HCT116 (cell line): ENCODE data around the gene SAMD4A. TPM values are rescaled to one million over a fixed set of nuclear protein-coding genes. Genes with fewer than 3 reads are reported as not detected.

ENCODE experiments used
- ATAC-seq: fragments of 200-7000 bp; cut with Tn5 transposase; 2 replicates; pipeline ENCODE4 v1.9.1; 2020; ENCODE audit warnings: mild to moderate bottlenecking, moderate library complexity
- BruUV-seq: library from RNA; stranded (reverse); fragments of 400-500 nt; replicated peaks from 2 replicates; lab custom pipeline; 2021; lab: Mats Ljungman, UMichigan
- CTCF ChIA-PET: fragments of 300-600 bp; sonication (Branson Sonifier 250); formaldehyde crosslinking; loops from one replicate; lab custom pipeline; 2021; ENCODE audit warnings: antibody characterized with exemption; lab: Charles Lee
- POLR2A ChIA-PET: fragments of 300-600, 350-600 bp; sonication (Branson Sonifier 250); formaldehyde crosslinking; loops from one replicate; lab custom pipeline; 2021; ENCODE audit warnings: antibody characterized with exemption; lab: Charles Lee
- RAD21 ChIA-PET, 2 experiments: fragments of 300-600 bp; sonication (Branson Sonifier 250); formaldehyde crosslinking; loops; one replicate each; lab custom pipeline; 2023; ENCODE audit warnings: low total read pairs in 2 of 2; ENCODE audit not compliant: uncharacterized antibody in 2 of 2, unreplicated experiment in 2 of 2, low non-redundant PET in 1 of 2; lab: Charles Lee
- DNase-seq: peaks from one replicate; pipeline ENCODE4 v3.0.0-alpha.2; 2010; ENCODE audit warnings: low read depth, low spot score
- H2AFZ ChIP-seq: fragments of 200-600 bp; shearing (Covaris generic), sonication (generic); 2 replicates; pipeline ENCODE4 v1.6.1; 2017; ENCODE audit warnings: low read depth, mixed run types, mixed read lengths, antibody characterized with exemption, low read length; ENCODE audit not compliant: poor library complexity, severe bottlenecking
- H3K27ac ChIP-seq: 2 replicates; pipeline ENCODE4 v1.5.1; 2012; ENCODE audit warnings: low read depth, low read length
- H3K27me3 ChIP-seq: fragments of 200-600 bp; sonication (generic); 2 replicates; pipeline ENCODE4 v1.6.1; 2016; ENCODE audit warnings: mixed run types, low read length, mixed read lengths; ENCODE audit not compliant: insufficient read depth
- H3K36me3 ChIP-seq, 2 experiments: fragments of 200-500 bp in 1 of 2; fragments of 200-600 bp in 1 of 2; sonication (Bioruptor generic) in 1 of 2; sonication (generic) in 1 of 2; 2 replicates each; pipeline versions ENCODE4 v1.5.1 to v1.6.1; 2014 to 2016; ENCODE audit warnings: low read length in 2 of 2, inconsistent platforms in 1 of 2, mixed read lengths in 1 of 2, mixed run types in 1 of 2; ENCODE audit not compliant: insufficient read depth in 2 of 2, control insufficient read depth in 1 of 2
- H3K4me1 ChIP-seq, 2 experiments: fragments of 200-600 bp in 1 of 2; sonication (generic) in 1 of 2; 2 replicates each; pipeline versions ENCODE4 v1.5.1 to v1.6.1; 2012 to 2017; ENCODE audit warnings: low read length in 2 of 2, inconsistent platforms in 1 of 2, mild to moderate bottlenecking in 1 of 2, mixed read lengths in 1 of 2, mixed run types in 1 of 2, moderate library complexity in 1 of 2; ENCODE audit not compliant: insufficient read depth in 2 of 2, control insufficient read depth in 1 of 2
- H3K4me2 ChIP-seq: fragments of 200-600 bp; sonication (generic); 2 replicates; pipeline ENCODE4 v1.6.1; 2017; ENCODE audit warnings: mixed run types, low read length, mixed read lengths
- H3K4me3 ChIP-seq, 2 experiments: fragments of 200-600 bp in 1 of 2; sonication (generic) in 1 of 2; replicated peaks in 1 of 2; 2 replicates each; pipeline ENCODE4 v1.5.1; 2011 to 2016; ENCODE audit warnings: low read length in 2 of 2, control low read depth in 1 of 2, low read depth in 1 of 2, mild to moderate bottlenecking in 1 of 2, mixed read lengths in 1 of 2, mixed run types in 1 of 2
- H3K79me2 ChIP-seq: fragments of 200-600 bp; sonication (generic); 2 replicates; pipeline ENCODE4 v1.6.1; 2017; ENCODE audit warnings: mild to moderate bottlenecking, mixed run types, low read length, moderate library complexity, mixed read lengths; ENCODE audit not compliant: insufficient read depth
- H3K9ac ChIP-seq: fragments of 200-600 bp; sonication (generic); 2 replicates; pipeline ENCODE4 v1.6.1; 2016; ENCODE audit warnings: low read length, mixed read lengths
- H3K9me2 ChIP-seq: fragments of 200-600 bp; sonication (generic), shearing (Covaris generic); 2 replicates; pipeline ENCODE4 v1.6.1; 2017; ENCODE audit warnings: mixed run types, mild to moderate bottlenecking, moderate library complexity; ENCODE audit not compliant: insufficient read depth
- H3K9me3 ChIP-seq, 2 experiments: fragments of 200-500 bp in 1 of 2; fragments of 200-600 bp in 1 of 2; sonication (Bioruptor generic) in 1 of 2; sonication (generic) in 1 of 2; 2 replicates each; pipeline ENCODE4 v1.6.1; 2014 to 2017; ENCODE audit warnings: low read length in 2 of 2, mixed read lengths in 2 of 2, inconsistent platforms in 1 of 2, low read depth in 1 of 2, mild to moderate bottlenecking in 1 of 2, mixed run types in 1 of 2, moderate library complexity in 1 of 2; ENCODE audit not compliant: control insufficient read depth in 1 of 2, insufficient read depth in 1 of 2
- H4K20me1 ChIP-seq: fragments of 200-600 bp; sonication (generic), shearing (Covaris generic); 2 replicates; pipeline ENCODE4 v1.6.1; 2017; ENCODE audit warnings: mixed run types, mild to moderate bottlenecking, moderate library complexity; ENCODE audit not compliant: insufficient read depth
- ATF3 ChIP-seq: IDR thresholded peaks from 2 replicates; pipeline ENCODE4 v1.6.1; 2012
- CBX3 ChIP-seq: IDR thresholded peaks from 2 replicates; pipeline ENCODE4 v1.6.1; 2012; ENCODE audit warnings: low read depth
- CEBPB ChIP-seq: IDR thresholded peaks from 2 replicates; pipeline ENCODE4 v1.6.1; 2012; ENCODE audit warnings: low read depth
- CTCF ChIP-seq, 3 experiments: fragments of 200-600 bp in 1 of 3; sonication (generic) in 1 of 3; IDR thresholded peaks in 2 of 3; conservative IDR thresholded peaks in 1 of 3; 2 replicates each; pipeline ENCODE4 v1.5.1; 2012 to 2017; ENCODE audit warnings: low read depth in 2 of 3, low read length in 2 of 3, antibody characterized with exemption in 1 of 3, borderline replicate concordance in 1 of 3, control low read depth in 1 of 3, mild to moderate bottlenecking in 1 of 3, mixed read lengths in 1 of 3, mixed run types in 1 of 3, moderate library complexity in 1 of 3; ENCODE audit not compliant: insufficient read depth in 1 of 3
- EGR1 ChIP-seq: IDR thresholded peaks from 2 replicates; pipeline ENCODE4 v1.6.1; 2012; ENCODE audit warnings: low read depth
- ELF1 ChIP-seq: IDR thresholded peaks from 2 replicates; pipeline ENCODE4 v1.6.1; 2012; ENCODE audit warnings: low read depth, borderline replicate concordance
- EZH2 ChIP-seq: fragments of 200-600 bp; sonication (generic); IDR thresholded peaks from 2 replicates; pipeline ENCODE4 v1.6.1; 2017; ENCODE audit warnings: antibody characterized with exemption, mixed run types
- EZH2phosphoT487 ChIP-seq: fragments of 200-600 bp; IDR thresholded peaks from 2 replicates; pipeline ENCODE4 v1.6.1; 2018; ENCODE audit warnings: antibody characterized with exemption, borderline replicate concordance
- JUND ChIP-seq: IDR thresholded peaks from 2 replicates; pipeline ENCODE4 v1.6.1; 2012
- MAX ChIP-seq: IDR thresholded peaks from 2 replicates; pipeline ENCODE4 v1.6.1; 2012
- POLR2A ChIP-seq: IDR thresholded peaks from 2 replicates; pipeline ENCODE4 v1.7.0; 2011; ENCODE audit warnings: borderline replicate concordance; ENCODE audit not compliant: insufficient read depth, insufficient read length; ENCODE audit errors: extremely low read depth
- POLR2AphosphoS5 ChIP-seq: IDR thresholded peaks from 2 replicates; pipeline ENCODE4 v1.6.1; 2011; ENCODE audit warnings: mild to moderate bottlenecking, low read depth, low read length, moderate library complexity
- RAD21 ChIP-seq: IDR thresholded peaks from 2 replicates; pipeline ENCODE4 v1.6.1; 2012; ENCODE audit warnings: low read depth, mild to moderate bottlenecking
- REST ChIP-seq: IDR thresholded peaks from 2 replicates; pipeline ENCODE4 v1.6.1; 2012; ENCODE audit warnings: low read depth
- SIN3A ChIP-seq: IDR thresholded peaks from 2 replicates; pipeline ENCODE4 v1.6.1; 2012; ENCODE audit warnings: low read depth
- SP1 ChIP-seq: IDR thresholded peaks from 2 replicates; pipeline ENCODE4 v1.6.1; 2012; ENCODE audit warnings: low read depth
- SRF ChIP-seq: IDR thresholded peaks from 2 replicates; pipeline ENCODE4 v1.6.1; 2012; ENCODE audit warnings: low read depth
- TCF7L2 ChIP-seq: IDR thresholded peaks from 2 replicates; pipeline ENCODE4 v1.7.0; 2011; ENCODE audit warnings: borderline replicate concordance, inconsistent platforms; ENCODE audit not compliant: insufficient read depth, insufficient read length; ENCODE audit errors: extremely low read depth
- YY1 ChIP-seq: IDR thresholded peaks from 2 replicates; pipeline ENCODE4 v1.6.1; 2011; ENCODE audit warnings: low read length, low read depth, moderate library complexity, mild to moderate bottlenecking; ENCODE audit not compliant: insufficient replicate concordance; ENCODE audit errors: extremely low read depth
- ZFX ChIP-seq: fragments of 450-650 bp; IDR thresholded peaks from 2 replicates; pipeline ENCODE4 v1.6.1; 2017
- intact Hi-C: fragments of 100-400 bp; cut with micrococcal nuclease; formaldehyde crosslinking; loops from 2 replicates; pipeline ENCODE4 v1.10.0; 2022
- total RNA-seq: library from RNA; stranded (reverse); gene quantifications from one replicate; pipeline ENCODE4 v1.2.1, GENCODE V29; 2021; ENCODE audit not compliant: unreplicated experiment

SAMD4A gene
- total RNA-seq, 1 experiment from 2014 or later = 9.0 TPM

- RAD21 ChIA-PET = no interaction called here
- no peak for ATAC-seq
- POLR2A ChIA-PET = no interaction called here
- no peaks in the 10 kb centered on the region for H4K20me1 ChIP-seq
- BruUV-seq = no TSS peak
- CTCF ChIA-PET = no interaction called here
- no peaks in the 10 kb centered on the region for H3K27me3 ChIP-seq
- no peaks in the 10 kb centered on the region for H3K4me1 ChIP-seq
- TF ChIP-seq TCF7L2 (no peak), EZH2phosphoT487 (no peak), ELF1 (no peak), SRF (no peak), SIN3A (no peak), YY1 (no peak), POLR2AphosphoS5 (no peak), RAD21 (no peak), POLR2A (no peak), MAX (no peak), ZFX (no peak), ATF3 (no peak), EGR1 (no peak), JUND (no peak), REST (no peak), CEBPB (no peak), CBX3 (no peak), SP1 (no peak), EZH2 (no peak), CTCF (IDR thresholded peaks at IDR 0.05 in 2 of 3, conservative IDR thresholded peaks at IDR 0.05 in 1 of 3; ENCODE audit: borderline replicate concordance in 1 of 3, insufficient read depth in 1 of 3, low read depth in 2 of 3, low read length in 2 of 3) (no peak)
- TF ChIP-seq, all 23 proteins: peak for 0
- 0 out of 4 replicates have a peak, but pooled peaks cover 2 to 6% of the 10 kb centered on the region in 2 experiments for H3K36me3 ChIP-seq
- H3K79me2 ChIP-seq = no peaks in the 10 kb centered on the region
- no peak for DNase-seq
- H3K27ac ChIP-seq = no peak overlapping the region
- H3K9ac ChIP-seq = no peak overlapping the region
- H3K9me2 ChIP-seq = no peaks in the 10 kb centered on the region
- no peak overlapping the region for H3K4me2 ChIP-seq
- no peaks in the 10 kb centered on the region for H3K9me3 ChIP-seq
- intact Hi-C loops = no loop called here
- no peak overlapping the region for H3K4me3 ChIP-seq
- no peak overlapping the region for H2AFZ ChIP-seq
These were observed 31.3 kb upstream of the SAMD4A start for GRCh38 chr14:54535646-54536045.
